DMS53 treated with DMSO at 0.1 percent for 48 hours (cell line): ENCODE results near the gene NCCRP1.

Experiments used
- DNase-seq: peaks from one replicate; lab custom pipeline; 2025; ENCODE audit not compliant: unreplicated experiment; lab: John Stamatoyannopoulos, UW

Gene NCCRP1

GRCh38 chr19:39164289-39164688 lies 32.5 kb upstream of the NCCRP1 start:
- DNase-seq, result no peak

DNA sequence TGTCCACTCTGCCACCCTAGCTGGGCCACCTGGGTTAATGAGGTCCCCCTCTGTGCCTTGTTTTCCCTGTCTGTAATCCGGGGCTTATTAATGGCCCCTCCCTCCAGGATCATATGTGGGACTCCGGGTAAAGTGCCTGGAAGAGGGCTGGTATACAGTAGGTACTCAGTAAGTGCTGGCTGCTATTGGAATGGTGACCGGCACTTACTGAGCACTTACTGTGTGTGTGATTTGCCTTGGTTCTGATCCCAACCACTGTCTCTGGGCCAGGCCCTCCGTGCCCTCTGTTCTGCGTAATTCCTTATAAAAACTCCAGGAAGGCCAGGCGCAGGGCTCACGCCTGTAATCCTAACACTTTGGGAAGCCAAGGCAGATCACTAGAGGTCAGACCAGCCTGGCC lies 30.9 kb upstream of the NCCRP1 start:
- no peak for DNase-seq

GRCh38 chr19:39166571-39167391 lies 30.0 kb upstream of the NCCRP1 start:
- DNase-seq, result peak; percentile 87

- DNase-seq, result peak; percentile 72
Measured at GRCh38 chr19:39167461-39168257, 29.1 kb upstream of the NCCRP1 start.

- no peak for DNase-seq
Measured at GRCh38 chr19:39168258-39169142, 28.3 kb upstream of the NCCRP1 start.

GRCh38 chr19:39169143-39169810 lies 27.5 kb upstream of the NCCRP1 start:
- DNase-seq, result no peak

- DNase-seq, result no peak
Measured at GRCh38 chr19:39170386-39171231, 26.2 kb upstream of the NCCRP1 start.

GRCh38 chr19:39171479-39172465 lies 25.0 kb upstream of the NCCRP1 start:
- DNase-seq, result no peak

GRCh38 chr19:39172700-39173501 lies 23.9 kb upstream of the NCCRP1 start:
- no peak for DNase-seq

- no peak for DNase-seq
Measured at GRCh38 chr19:39173502-39173991, 23.2 kb upstream of the NCCRP1 start.

GRCh38 chr19:39174142-39174541 lies 22.6 kb upstream of the NCCRP1 start:
- DNase-seq, result no peak

GRCh38 chr19:39174558-39175544 lies 21.9 kb upstream of the NCCRP1 start:
- no peak for DNase-seq

DNA sequence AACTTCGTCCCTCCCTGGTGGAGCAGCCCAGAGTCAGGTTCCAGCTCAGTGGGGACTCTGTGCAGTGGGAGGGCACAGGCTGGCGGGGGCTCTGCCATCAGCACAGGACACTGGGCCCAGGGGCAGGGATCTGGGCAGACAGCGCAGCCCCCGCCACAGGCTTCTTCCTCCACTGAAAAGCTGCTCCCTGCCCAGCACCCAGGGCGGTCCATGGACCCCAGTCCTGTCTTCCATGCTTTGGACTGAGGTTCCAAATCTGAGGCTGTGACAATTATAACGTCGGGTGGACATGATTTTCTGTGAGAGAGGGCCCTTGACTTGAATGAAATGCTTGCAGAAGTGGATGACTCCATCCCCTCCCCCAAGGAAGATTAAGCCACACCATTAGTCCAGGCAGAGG lies 21.2 kb upstream of the NCCRP1 start:
- no peak for DNase-seq

- DNase-seq, result no peak
Measured at GRCh38 chr19:39177110-39177699, 19.6 kb upstream of the NCCRP1 start.

GRCh38 chr19:39177736-39178135 lies 19.0 kb upstream of the NCCRP1 start:
- no peak for DNase-seq
